ENCODE measurements around the gene SMAD4.
A peak's percentile ranks its signal among the peaks of the same experiment; 100 is the strongest.

The SMAD4 gene

DNA sequence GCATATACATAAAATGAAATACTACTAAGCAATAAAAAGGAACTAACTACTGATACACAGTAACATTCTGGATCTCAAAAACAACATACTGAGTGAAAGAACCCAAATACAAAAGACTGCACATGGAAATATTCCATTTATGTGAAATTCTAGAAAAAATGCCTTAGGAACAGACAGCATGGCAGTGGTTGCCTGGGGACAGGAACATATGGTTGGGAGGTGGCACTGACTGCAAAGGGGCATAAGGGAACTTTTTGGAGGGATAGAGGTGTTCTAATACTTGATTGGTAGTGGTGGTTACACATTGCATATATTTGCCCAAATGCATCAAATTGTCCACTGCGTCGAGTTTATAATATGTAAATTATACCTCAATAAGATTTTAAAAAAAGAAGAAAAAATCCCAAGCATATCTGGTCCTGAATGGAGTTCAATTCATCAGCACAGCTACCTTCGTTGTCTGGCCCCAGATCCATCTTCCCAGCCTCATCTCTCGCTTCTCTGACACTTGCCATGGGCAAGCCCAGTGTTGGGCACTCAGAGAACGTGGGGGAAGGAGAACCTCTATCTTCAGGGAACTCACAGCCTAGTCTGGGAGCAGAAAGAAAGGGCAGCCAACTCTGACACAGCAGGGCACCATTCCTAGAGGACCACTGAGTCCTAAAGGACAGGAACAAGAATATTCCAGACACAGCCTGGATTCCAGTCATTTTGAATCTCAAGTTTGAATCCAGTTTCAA lies 8.6 kb upstream of the SMAD4 start:
- no peak for DNase-seq

DNA sequence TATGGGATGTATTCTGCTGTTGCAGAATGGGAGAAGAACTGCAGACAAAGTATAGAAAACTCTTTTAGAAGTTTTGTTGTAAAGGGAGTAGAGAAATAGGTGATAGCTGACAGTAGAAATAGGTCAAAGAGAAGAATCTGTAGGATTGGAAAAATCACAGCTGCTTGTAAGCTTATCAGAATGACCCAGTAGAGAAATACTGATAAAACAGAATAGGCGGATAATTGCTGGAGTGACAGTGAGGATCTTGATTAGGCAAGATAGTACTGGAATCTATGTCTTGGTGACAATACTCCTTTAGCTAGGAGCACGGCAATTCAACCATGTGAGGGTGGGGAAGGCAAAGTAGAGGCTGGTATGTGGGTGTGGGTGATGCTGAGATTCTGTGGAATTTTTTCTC lies 4.5 kb upstream of the SMAD4 start:
- no peak for DNase-seq

DNA sequence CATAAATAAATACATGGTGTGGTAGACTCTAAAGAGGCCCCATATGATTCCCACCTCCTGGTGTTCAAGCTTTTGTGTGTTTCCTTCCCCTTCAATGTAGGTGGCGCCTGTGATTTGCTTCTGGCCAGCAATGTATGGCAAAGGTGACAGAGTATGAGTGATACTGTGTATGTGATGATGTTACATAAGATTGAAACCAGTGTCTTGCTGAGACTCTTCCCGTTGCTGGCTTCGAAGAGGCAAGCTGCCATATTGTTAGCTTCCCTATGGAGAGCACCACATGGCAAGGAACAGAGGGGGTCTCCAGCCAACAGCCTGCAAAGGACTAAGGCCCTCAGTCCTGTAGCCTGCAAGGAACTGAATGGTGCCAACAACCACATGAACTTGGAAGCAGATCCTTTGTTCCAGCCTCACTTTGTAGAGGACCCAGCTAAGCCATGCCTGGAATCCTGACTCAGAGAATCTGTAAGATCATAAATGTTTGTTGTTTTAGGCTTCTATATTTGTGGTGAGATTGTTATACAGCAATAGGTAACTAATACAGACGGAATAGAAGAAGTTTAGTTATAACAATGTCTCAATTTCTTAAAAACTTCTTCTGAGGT lies 1.7 kb upstream of the SMAD4 start:
- no peak for DNase-seq

DNA sequence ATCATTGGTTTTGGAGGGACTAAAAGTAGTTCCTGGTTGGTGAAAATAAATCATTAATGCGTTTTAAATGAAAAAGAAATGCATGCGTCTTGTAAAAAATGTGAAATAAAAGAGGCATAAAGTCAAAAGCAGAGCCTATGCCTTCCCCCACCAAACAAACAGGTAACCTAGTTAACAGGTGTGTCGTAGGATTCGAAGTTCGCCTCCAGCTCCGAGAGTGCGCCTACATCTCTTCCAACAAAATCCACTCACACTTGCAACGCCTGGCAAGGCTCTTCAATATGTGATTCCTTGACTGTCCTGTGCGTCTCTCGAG lies 677 bp upstream of the SMAD4 start:
- no peak for DNase-seq

DNA sequence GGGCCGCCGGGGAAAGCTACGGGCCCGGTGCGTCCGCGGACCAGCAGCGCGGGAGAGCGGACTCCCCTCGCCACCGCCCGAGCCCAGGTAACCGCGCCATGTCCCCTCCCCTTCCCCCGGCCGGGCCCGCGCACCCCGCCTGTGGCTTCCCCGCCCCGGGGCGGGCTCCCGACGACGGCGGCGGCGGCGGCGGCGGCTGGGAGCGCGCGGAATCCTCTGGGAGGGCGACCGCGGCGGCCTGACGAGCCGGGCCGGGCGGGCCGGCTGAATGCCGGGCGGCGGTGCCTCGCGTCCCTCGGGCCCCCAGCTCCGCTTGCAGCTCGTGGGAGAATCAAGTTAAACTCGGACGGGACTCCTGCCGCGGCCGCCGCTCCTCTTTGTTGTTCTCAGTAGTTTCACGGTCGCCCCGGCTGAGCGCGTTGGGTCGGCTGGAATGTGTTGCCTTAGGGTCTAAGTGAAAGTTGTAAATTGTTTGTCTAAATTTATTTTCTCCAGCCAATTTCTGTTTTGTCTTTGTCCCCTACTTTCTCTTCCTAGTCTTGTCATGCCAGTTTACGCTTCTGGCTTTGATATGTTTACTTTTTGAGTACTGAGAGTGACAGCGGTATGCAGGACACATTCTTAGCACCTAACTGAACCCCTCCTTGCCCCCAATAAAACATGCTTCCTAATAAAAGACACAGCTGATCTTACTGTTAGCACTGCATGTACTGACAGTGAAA lies 685 bp downstream of the SMAD4 start:
- peak; percentile 52 for DNase-seq

DNA sequence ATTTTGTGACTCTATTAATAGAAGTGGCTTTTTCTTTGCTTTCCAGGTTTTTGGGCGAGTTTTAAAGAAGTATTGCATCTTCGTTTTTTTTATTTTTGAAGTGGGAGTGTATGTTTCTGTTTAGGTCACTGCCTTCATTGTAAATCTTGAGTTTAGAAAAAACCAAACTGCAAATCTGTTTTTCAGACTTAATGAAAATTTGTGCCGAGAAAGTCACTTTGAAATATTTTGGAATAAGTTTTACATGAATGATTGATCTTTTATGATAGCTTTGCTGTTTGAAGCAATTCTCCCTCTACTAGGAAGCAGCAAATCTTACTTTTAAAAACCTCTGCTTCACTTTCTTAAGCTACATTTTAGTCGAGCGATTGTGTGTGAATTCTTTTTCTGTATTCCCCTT lies 2.2 kb downstream of the SMAD4 start:
- no peak for DNase-seq

DNA sequence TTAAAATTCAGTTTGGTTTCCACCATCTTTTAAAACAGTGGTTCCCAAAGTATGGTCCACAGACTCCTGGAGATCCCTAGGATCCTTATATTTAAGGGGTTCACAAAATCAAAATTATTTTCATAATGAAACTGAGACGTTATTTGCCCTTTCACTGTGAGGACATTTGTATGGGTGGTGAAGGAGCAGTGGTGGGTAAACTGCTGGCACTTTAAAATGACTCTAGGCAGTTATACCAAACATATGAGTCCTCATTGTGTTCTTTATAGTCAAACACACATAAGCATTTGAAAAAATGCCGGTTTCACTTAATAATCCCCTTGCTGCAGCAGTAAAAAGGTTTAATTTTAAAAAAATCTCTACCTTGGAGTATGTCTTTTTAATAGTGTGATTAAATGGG lies 7.2 kb downstream of the SMAD4 start:
- DNase-seq, result no peak

DNA sequence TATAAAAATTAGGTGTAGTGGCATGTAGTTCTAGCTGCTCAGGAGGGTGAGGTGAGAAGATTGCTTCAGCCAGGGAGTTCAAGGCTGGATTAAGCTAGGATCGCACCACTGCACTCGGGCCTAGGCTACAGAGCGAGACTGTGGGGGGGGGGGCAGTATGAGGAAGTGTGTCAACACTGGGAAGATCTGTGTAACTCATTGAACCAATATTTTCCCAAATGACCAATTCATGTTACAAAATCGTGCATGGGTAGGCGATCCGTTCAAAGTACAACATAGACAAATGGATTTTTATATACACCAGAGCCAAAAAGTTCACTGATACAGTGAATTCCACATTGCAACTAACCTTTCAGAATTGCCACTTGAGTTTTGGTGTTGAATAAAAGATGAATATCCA lies 8.1 kb downstream of the SMAD4 start:
- DNase-seq, result no peak

DNA sequence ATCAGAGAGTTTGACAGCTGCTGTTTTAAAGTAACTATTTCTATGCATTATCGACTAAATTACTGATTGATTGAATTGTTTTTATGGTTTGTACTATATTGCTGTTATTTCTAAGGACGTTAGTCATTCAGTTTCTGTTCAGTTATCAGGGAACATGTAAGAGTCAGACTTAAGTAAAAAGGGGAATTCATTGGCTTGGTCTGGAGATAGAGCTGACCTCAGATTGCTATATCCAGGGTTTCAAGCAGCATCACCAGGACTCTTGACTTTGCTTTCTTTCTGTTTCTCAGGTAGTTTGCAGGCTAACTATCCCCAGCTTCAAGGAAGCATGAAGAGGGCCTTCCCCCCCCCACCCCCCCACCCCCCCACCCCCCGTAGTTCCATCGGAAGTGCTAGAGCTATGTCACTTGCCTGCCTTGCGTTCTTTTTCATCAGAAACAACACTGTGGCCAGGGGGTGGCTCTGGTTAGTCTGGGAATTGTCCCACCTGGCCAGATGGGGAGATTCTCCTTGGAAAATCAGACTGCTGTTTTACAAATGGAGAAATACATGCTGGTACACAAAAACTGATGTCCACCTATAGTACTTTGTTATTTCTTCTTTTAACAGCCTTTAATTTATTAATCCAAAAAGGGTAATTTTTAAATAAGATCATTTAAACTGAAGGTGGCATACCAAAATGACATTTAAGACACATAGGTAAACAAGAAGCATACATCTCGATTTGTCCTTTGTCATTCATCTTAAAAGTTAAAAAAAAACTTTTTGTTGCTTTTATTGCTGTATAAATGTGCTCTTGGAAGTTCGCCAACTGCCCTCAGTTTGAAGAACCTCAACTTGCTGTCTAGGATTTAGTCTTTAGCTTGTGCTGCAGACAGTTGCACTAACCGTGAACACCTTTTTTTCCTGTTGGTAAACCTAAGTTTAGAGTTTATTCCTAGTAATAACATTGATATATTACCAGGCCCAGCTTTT lies 9.4 kb downstream of the SMAD4 start:
- no peak for DNase-seq

DNA sequence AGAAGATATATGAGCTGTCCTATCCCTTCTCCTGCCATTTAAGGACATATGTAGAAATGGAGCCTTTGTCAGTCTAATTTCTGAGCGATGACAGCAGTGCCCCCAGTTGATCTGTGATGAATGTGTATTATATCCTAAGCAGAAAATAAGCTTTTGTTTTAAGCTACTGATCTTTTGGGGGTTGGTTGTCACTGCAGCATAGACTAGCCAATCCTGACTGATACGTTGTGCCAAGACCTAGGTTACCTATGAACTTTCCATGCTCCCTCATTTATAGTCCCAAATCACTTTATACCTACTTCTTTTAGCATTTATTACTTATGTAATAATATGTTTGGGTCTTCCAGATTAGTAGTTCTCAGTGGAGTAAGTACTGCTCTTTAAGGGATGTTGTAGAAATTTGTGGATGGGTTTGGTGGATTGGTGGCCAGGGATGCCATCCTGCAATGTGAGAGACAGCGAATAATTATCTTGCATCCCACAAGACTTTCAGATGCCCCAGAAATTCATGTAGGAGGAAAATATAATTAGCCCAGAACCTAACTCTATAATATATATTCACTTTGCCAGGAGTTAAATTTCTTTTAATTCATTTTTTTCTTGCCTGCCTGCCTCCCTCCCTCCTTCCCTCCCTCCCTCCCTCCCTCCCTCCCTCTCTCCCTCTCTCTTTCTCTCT lies 11.8 kb downstream of the SMAD4 start:
- DNase-seq, result no peak

DNA sequence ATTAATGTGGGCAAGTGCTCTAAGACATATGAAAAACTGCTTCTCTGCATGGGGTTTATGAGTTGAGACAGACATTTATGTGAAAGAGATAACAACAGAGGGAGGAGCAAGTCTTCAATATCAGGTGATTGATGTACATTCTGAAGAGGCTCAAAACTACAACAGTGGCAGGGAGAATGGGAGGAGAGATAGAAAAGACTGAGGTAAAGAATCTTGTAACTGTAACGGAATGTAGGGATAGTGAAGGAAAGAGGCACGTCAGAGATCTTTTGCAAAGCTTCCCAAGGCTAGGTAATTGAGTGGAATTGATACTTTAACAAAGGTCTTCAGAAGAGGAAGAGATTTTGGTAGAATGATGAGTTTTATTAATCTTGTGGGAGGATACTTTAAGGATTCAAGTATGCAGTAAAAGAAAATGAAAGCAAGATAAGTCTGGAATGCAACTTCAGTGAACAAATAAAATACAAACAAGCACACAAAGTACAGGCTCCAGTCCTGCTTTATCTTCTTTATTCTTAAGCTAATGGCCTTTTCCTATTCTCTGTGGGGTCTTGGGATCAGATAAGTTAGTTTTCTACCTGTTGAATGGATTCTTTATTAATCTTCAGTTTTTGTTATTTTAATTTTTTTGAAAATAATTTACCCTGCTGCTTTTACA lies 15.0 kb downstream of the SMAD4 start:
- DNase-seq, result no peak

DNA sequence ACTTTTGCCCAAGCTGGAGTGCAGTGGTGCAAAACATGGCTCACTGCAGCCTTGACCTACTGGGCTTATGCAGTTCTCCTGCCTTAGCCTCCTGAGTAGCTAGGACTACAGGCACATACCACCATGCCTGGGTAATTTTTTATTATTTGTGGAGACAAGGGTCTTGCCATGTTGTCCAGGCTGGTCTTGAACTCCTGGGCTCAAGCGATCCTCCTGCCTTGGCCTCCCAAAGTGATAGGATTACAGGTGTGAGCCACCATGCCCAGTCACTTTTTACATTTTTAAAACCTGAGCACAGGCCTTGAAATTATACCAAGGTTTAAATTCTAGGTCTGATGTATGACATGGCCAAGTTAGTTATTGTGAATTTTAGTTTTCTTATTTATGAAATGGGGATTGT lies 18.2 kb downstream of the SMAD4 start:
- DNase-seq, result no peak

DNA sequence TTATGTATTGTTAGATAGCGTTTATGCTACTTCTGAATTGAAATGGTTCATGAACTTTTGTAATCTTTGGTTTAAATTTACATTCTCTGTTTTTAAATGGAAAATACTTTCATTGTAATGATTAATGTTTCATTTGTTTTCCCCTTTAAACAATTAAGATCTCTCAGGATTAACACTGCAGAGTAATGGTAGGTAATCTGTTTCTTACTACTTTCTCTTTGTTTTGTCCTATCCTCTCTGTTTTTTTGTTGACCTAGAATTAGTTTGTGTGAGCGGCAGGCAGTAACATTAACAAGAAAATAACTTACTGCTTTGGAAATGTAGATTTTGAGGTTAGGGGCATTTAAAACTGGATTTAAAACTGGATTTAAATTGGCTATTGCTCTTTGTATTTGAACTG lies 19.1 kb downstream of the SMAD4 start:
- DNase-seq, result no peak

DNA sequence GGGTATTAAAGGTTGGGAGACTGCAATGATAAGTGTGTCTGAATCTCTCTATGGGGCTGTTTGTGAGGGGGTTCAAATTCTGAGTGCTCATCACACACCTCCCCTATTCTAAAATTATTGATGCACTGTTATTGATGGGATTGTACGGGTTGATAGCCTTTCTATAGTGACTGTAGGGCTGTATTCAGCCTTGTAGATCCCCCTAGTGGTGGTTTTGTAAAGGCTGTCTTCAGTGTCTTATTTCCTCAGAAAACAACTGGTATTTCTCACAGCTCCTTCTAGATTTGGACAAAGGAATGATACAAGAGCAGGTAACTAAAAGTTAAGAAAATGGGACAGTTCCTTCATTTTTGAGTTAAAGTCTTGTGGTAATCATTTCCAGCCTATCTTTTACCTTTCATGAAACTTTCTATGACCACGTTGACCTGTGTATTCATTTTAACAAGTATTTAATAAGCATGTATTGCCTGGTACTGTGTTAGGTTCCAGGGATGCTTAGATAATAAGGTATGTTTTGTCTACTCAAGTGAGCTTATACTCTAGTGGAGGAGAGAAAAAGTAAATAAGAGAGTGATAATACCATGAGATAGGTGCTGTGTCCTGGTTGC lies 21.2 kb downstream of the SMAD4 start:
- peak; percentile 20 for DNase-seq

DNA sequence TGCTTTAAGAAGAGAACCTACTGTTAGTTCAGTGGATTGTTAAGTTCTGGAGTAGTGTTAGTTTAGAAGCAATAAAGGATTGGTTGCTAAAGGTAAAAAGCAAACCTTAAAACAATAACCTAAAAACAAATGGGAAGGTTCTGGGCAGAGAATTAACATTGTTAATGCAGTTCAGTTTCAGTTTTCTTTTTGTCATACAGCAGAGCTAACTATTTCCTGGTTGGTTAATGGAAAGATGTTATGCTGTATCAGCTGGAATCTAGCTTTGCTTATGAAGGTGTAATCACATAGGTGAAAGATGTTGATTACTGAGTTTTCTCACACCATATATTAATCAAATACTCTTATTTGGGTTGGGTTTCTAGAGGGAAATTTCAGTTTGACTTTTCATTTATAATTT lies 23.8 kb downstream of the SMAD4 start:
- DNase-seq, result no peak

DNA sequence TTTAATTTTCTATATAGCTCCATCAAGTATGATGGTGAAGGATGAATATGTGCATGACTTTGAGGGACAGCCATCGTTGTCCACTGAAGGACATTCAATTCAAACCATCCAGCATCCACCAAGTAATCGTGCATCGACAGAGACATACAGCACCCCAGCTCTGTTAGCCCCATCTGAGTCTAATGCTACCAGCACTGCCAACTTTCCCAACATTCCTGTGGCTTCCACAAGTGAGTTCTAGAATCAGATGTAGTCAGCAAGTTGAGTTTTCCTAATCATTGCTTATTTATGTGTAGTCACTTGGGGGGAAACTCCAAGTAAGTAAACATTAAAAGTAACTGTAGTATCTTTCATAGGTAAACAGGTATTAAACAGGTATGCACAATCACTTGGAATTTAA lies 24.8 kb downstream of the SMAD4 start:
- DNase-seq, result no peak

DNA sequence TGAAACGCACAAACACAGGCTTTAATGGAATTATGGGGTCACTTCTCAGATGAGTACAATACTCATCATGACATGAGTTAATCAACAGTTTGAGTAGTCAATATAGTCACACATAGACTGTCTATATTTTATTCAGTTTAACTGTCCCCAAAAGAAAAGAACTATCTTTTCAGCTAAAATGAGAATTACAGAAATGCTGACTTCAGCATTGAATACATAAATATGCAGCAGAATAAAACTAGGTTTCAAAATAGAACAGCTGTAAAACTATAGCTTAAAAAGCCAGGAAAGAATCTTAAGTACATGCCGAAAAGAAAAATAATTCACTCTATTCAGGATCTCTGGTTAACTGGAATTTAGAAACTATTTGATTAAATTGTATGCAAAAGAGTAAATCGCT lies 30.0 kb downstream of the SMAD4 start:
- no peak for DNase-seq

DNA sequence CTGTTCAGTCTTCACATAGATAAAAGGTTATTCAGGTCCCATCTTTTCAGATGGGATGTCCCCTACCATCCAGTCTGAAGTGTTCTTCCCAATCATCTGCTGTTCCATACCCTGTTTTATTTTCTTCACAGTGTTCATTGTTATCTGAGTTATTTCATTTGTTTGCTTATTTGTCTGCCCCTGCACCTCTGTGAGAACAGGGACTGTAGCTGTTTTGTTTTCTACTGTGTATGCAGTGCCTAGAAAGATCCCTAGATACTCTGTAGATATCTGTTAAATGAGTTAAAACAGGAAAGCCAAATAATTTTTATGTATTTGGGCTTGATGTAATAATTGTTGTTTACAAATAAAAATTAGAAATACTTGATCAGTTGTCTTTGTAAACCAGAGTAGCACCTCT lies 34.2 kb downstream of the SMAD4 start:
- no peak for DNase-seq

DNA sequence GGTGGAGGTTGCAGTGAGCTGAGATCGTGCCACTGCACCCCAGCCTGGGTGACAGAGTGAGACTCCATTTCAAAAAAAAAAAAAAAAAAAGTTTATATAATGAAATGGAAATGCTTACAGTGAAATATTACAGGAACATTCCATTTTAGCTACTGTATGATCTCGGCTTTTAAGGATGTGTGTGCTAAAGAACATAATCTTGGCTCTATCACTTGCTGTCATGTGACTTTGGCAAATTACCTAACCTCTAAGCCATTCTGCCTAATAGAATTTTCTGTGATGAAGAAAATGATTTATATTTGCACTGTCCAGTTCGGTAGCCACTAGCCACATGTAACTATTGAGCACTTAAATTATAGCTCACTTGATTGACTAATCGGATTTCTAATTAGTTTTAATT lies 36.3 kb downstream of the SMAD4 start:
- no peak for DNase-seq

DNA sequence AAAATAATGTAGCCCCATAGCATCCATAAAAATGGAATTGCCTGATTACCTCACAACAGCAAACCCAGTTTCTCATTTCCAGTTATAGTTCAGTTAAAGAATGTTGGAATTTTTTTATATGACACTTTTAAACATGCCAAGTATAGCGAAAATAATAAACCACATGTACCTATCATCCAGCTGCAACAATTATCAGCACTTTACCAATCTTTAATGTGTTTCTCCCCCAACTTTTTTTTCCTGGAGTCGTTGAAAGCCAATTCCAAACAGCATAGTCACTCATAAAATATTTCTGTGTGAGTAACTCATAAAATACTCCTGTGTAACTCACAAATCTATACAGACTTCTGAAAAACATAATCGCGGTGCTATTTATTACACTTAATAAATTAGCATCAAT lies 38.1 kb downstream of the SMAD4 start:
- no peak for DNase-seq

DNA sequence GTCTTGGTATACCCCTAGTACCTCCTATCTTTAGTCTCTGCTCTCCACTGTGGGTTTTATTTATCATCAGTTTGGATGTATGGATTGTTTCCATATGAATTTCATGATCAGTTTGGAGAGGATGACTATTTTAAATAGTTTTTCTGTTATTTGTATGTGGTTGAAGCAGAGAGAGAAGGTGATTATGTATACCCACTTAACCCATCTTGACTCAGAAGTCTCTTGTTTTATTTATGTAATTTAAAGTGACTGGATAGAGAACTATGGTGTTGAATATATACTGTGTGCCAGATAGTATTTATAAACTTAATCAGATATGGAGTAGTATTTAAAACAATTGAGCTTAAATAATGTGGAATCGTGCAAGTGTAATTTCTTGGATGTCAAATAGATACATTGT lies 39.9 kb downstream of the SMAD4 start:
- DNase-seq, result no peak

DNA sequence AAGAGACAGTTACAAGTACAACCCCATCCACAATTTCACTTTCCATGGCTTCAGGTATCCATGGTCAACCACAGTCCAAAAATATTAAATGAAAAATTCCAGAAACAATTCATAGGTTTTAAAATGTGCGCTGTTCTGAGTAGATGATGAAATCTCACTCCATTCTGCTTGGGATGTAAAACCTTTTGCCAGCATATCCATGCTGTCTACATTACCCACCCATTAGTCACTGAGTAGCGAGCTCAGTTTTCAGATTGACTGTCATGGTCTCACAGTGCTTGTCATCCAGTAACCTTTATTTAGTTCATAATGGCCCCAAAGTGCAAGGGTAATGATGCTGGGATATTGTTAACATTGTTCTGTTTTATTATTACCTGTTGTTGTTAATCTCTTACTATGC lies 40.5 kb downstream of the SMAD4 start:
- no peak for DNase-seq

Measured in NCI-H748 treated with DMSO at 0.1 percent for 48 hours (cell line).